NCI-H1417 treated with DMSO at 0.1 percent for 48 hours (cell line): ENCODE measurements around the gene MVB12A.

Source experiments
- DNase-seq: peaks from one replicate; lab custom pipeline; 2025; lab: John Stamatoyannopoulos, UW

Gene MVB12A

DNA sequence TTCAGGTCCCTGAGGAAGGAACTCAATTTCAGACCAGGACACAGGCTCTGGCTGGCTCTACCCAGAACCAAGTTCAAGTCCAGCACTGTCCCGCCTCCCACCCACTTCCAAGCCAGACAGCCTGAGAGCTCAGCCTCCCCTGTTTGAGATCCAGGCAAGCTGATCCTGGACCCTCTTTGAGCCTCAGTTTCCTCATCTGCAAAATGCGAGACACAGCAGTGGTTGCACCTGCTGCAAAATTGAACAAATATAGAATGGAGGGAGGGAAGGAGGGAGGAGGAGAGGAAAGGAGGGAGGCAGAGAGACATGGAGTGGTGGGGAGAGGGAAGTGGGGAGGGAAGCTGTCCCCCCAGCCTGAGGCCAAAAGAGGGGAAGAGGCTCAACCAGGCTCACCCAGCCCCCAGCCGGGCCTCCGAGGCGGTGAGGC, 27.9 kb downstream of the MVB12A start:
- DNase-seq = no peak

DNA sequence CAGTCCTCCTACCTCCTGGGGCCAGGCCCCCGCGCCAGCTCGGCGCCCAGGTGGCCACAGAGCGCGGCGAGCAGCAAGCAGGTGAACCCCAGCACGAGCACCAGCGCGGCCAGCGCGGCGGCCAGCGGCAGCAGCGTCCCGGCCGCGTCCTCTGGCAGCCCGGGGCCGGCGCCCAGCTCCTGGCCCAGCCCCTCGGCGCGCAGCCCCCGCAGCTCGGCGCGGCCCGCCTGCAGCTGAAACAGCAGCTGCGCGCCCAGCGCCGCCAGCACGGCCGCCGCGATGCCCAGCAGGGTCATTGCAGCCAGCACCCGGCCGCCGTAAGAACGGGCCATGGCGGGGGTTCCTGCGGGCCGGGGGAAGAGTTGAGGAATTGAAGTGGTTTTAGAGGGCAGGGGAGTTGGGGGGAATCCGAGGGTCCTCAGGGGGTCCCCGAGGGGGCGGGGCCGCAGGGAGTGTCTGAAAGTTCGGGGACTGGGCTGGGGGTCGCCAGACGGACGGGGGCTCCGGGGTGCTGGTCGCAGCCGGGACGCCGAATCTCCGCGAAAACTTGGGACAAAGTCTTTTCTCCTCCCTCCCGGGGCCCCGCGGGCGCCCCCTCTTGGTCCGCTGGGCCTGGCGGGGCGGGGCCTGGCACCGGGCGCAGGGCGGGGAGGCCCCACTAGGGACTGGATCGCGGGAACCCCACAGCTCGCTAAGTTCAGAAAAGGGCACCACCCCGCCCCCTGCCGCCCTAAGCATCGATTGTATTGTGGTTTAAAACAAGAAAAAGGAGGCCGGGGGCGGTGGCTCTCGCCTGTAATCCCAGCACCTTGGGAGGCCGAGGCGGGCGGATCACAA, 28.5 kb downstream of the MVB12A start, which contains the start of gene TMEM221:
TSS of gene TMEM221 (minus strand) at position 538 of the 837 bp plus-strand sequence. CDS start at position 332, 206 bp downstream.
- no peak for DNase-seq

DNA sequence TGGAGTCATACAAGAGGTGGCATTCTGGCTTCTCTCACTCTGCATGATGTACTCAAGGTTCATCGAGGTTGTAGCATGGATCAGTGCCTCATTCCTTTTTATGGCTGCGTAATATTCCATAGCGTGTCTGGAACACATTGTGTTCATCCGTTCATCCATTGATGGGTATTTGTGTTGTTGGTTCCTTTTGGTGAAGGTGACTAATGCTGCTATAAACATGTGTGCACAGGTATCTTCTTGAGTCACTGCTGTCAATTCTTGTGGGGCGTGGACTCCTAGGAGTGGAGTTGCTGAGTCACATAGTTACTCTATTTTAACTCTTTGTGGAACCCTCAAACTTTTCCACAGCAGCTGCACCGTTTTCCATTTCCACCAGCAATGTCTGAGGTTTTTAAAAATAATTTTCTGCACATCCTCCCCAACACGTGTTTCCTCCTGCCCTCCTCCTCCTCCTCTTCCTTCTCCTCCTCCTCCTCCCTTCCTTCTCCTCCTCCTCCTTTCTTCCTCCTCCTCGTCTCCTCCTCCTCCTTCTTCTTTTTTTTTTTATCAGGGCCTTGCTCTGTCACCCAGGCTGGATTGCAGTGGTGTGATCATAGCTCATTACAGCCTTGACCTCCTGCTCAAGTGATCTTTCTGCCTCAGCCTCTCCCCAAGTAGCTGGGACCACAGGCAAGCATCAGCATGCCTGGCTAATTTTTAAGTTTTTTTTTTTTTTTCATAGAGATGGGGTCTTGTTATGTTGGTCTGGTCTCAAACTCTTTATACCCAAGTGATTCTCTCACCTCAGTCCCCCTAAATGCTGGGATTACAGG, 30.6 kb downstream of the MVB12A start:
- no peak for DNase-seq

DNA sequence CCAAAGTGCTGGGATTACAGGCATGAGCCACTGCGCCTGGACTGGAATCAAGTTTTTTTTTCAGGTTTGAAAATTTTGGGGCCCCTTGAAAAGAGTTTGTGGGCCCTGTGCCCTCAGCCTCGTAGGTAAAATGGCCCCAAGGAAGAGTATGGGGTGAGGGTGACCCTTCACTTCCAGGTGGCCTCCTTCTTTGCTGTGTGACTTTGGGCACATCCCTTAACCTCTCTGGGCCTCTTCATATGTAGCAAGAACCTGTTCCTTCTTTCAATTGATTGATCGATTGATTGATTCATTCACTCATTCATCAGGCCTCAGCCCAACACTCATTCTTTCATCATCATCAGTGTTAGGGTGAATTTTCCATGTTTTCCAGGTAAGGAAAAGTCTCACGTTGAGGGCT, 32.0 kb downstream of the MVB12A start:
- no peak for DNase-seq

DNA sequence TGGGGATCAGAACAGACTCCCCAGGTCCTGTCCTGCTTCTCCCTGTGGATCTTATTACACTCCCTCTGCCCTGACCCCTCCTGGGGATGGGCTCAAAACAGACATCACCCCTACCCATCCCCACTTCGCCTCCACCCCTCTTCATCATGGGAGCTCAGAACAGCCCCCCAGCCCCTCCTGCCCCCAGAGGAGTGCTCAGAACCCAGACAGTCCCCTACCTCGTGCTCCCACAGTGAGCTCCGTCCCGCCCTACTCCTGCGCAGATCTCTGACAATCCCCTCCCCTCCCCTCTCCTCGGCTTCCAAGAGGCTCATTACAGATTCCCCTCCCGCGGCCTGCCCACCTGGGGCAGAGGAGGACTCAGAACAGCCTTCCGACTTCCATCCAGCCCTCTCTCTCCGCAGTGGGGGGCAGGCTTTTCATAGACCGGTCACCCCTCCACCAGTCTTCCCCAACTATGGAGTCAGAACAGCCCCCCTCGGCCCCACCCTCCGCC, 34.8 kb downstream of the MVB12A start:
- DNase-seq = no peak

DNA sequence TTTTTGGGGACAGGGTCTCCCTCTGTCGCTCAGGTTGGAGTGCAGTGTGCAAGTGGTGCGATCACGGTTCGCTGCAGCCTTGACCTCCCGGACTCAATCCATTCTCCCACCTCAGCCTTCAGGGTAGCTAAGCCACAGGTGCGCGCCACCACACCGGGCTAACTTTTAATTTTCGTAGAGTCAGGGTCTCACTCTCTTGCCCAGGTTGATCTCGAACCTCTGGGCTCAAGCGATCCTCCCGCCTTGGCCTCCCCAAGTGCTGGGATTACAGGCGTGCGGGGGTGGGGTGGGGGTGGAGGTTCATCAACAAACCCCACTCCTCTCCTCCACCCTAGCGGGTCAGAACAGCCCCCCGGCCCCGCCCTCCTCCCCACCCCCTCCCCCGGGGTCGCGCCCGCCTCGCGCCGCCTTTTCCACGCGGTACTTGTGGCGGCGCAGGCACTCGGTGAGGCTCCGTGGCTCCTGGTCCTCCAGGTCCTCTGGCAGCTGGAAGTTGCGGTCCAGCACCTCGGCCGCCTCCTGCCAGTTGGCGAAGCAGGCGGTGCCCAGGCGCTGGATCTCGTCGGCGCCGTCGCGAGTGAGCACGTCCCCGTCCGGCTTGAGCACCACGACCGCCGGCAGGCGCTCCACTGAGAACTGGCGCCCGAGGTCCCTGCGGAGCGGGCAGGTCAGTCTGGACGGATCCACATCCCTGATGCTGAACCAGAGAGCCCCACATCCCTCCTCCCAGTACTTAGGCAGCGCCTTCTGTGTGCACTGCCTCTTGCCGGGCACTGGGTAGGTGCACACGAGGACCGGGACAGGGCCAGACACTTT, 35.7 kb downstream of the MVB12A start:
- no peak for DNase-seq

DNA sequence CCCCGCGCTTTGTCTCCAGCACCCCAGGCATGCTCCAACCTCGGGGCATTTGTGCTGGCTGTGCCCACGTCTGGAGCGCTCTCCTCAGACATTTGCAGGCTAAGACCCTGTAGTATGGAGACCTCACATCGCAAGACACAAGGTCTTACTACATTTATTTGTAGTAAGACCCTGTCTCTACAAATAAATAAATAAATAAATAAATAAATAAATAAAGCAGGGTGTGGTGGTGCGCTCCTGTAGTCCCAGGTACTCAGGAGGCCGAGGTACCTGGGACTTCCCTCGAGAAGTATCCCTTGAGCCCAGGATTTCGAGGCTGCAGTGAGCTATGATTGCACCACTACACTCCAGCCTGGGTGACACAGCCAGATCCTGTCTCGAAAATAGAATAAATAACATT, 36.3 kb downstream of the MVB12A start:
- DNase-seq = no peak

DNA sequence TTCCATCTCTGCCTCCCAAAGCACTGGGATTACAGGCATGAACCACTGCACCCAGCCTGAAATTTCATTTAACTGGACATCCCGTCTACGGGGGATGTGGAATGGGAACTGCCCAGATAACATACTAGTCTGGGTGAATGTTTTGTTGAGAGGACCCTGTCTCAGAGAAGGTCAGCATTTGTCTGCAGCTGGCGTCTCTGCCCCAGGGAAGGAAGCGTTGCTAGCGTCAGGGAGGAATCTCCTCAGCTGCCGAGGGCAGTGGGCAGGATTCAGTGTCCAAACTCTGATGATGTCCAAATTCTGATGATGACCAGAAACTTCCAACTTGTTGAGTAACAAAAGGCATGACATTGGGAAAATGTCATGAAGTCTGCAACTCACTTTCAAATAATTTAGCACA, 37.8 kb downstream of the MVB12A start:
- DNase-seq = no peak

DNA sequence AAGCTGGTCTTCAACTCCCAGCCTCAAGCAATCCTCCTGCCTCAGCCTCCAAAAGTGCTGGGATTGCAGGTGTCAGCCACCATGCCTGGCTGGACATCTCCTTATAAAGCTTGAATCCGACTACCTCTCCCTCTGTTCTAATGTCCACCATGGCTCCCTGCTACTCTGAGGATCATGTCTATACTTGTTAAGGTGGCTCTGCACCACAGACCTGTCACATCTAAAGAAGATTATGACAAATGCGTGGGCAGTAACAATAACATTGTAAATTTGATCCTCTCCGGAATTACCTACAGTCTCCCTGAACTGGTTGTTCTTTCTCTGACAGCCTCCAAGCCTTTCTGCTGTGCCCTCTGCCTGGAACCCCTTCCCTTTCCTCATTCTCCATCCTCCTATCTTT, 39.1 kb downstream of the MVB12A start:
- no peak for DNase-seq

DNA sequence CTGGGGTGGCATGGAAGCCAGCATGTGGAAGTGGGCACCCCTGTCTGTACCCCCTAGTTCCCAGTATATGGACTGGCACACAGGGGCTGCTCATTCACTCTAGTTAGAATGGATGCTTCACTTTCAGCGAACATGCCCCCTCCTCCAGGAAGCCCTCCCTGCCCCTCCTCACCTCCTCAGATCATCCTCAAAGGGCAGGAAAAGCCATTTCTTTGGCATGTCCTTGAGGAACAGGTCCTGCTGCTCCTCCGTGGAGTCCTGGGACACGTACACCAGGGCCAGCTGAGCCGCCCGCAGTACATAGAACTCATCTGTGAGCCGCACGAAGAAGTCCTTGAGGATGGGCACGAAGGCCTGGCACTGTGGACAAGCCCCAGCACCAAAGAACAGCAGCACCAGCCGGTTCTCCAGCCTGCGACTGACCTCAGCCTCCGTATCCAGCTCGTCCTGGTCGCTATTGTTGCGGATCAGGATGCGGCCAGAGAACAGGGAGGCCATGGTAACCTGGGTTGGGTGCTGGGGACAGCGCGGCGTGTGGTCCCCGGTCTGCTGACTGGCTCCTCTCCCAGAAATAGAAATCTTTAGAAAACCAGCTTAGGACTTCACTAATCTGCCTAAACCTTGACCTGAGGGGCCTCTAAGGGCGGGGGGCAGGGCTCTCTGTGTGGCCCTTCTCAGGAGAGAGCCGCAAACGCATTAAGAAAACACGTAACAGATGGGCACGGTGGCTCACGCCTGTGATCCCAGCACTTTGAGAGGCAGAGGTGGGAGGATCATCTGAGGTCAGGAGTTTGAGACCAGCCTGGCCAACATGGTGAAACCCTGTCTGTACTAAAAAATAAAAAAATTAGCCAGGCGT, 40.8 kb downstream of the MVB12A start, which contains the start of gene NXNL1:
TSS of gene NXNL1 (minus strand) at position 555 of the 859 bp plus-strand sequence. CDS start at position 498, 57 bp downstream.
- no peak for DNase-seq

DNA sequence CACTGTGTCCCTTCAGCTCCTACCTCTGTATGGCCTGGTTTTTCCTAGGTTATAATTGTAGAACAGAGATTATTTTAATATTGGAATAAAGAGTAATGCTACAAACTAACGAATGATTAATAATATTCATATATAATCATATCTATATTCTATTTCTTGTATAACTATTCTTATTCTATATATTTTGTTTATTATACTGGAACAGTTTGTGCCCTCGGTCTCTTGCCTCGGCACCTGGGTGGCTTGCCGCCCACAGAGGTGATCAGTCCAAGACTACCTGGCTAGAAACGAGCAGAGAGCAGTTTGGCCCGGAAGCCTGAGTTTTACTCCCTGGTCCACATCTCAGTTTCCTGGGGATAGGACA, 46.6 kb downstream of the MVB12A start:
- no peak for DNase-seq

DNA sequence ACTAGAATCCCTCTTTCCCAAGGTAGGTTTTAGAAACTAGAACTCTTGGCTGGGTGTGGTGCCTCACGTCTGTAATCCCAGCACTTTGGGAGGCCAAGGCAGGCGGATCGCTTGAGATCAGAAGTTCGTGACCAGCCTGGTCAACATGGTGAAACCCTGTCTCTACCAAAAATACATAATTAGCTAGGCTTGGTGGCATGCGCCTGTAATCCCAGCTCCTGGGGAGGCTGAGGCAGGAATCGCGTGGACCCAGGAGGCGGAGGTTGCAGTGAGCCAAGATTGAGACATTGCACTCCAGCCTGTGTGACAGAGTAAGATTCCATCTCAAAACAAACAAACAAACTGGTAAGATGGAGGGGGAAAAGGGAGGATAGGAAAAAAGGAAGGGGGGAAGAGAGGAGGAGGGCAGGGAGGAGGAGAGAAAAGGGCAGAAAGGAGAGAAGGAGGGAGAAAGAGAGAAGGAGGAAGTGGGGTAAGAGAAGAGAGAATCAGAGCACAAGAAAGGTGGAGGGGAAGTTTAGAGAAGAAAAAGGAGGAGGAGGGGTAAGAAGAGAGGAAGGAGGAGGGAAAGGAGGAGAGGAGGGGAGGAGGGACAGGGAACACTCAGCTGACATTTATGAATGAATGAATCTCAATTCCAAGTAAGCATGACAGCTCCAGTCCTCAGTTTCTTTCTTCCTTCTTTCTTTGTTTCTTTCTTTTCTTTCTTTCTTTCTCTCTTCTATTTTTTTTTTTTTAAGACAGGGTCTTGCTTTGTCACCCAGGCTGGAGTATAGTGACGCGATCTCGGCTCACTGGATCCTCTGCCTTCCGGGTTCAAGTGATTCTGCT, 47.8 kb downstream of the MVB12A start:
- DNase-seq = no peak

DNA sequence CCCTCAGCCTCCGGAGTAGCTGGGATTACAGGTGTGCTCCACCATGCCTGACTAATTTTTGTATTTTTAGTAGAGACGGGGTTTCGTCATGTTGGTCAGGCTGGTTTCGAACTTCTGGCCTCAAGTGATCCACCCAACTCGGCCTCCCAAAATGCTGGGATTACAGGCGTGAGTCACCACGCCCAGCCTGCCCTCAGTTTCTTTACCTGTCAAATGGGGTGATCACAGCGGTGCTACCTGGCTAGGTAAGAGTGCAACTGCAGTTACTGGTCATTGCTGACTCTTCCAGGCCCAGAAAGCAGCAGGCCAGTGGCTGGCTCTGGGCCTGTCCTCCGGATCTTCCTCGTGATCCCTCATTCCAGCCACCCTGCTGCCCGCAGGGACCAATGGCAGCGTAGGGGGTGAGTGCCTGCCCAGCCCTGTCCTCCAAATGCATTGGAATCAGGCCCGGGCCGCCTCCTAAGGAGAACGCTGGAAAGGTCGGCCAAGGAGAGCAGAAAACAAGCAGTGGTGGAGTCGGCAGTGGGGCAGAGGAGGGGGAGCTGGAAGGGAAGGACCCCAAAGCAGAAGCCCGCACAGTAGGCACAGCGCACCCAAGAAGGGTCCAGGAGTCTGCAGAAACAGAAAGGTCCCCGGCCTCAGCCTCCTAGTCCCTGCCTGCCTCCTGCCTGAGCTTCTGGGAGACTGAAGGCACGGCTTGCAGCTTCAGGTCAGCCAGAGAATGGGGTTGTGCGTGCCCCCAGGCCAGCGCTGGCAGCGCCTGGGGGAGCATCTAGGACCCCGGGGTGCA, 48.6 kb downstream of the MVB12A start:
- DNase-seq = no peak

DNA sequence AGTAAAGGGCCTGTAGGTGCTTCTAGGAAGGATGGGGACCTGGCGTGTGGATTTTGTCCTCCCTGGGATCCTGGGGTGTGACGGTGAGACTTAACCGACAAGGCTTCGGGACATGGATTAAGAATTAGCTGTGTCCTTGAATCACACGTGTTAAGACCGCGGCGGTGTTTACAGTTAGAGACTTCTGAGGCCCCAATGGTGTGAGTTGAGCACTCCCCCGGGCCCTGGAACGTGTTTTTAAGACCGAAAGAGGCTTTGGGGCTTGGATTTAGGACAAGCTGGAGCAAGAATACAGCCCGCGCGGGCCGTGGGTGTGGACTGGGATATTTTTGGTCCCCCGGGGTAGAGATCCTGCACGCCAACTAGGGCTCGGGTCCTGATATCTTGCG, 49.2 kb downstream of the MVB12A start:
- no peak for DNase-seq

DNA sequence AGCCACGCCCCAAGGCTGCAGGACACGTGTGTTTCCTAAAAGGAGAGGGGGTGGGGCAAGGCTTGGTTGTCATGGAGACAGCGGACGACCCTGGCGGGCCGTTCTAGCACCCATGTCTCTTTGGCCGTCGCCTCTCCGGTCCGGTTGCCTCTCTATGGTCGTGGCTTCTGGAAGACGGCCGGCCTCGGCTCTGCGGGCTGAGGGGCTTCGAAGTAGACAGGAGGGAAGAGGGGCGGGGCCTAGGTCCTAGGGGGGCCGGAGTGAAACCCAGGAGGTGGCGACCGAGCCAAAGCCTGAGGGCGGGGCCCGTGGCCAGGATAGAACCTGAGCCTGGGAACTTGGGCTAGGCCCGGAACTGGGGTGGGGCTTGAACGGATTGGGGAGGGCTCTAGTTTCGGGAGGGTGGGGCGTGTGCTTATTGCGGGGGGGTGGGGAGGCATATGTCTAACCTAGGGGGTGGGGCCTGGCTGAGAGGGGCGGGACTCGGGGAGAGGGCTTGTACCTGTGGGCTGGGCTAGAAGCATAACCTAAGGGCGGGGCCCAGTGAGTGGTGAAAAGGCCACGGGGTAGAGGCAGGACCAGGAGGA, 49.7 kb downstream of the MVB12A start:
- DNase-seq = no peak

DNA sequence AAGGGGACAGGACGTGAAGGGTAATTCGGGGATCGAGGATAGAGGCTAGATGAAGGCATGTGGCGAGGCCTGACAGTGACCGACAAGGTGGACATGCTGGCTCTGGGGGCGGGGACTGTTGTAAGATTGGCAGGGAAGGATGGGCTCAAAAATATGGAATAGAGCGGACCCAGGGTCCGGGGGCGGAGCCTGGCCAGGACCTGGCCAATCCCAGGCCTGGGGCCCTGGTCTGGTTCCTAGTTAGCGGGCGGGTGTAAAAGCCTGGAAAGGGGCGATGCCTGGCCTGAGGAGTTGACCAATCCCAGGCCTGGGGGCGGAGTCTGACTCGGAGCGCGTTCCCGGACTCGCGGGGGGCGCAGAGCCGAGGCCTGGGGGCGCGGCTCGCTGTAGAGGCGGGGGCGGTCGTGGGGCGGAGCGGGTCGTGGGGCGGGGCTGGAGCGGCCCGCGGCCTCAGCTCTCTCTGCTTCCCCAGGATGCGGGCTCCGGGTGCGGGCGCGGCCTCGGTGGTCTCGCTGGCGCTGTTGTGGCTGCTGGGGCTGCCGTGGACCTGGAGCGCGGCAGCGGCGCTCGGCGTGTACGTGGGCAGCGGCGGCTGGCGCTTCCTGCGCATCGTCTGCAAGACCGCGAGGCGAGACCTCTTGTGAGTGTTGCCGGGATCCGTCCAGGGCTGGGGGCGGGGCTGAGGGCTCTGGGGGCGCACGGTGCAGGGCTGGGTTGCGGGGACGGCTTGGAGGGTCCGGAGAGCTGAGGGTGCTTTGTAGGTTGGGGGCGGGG, 50.4 kb downstream of the MVB12A start, which contains the start of gene SLC27A1:
TSS of gene SLC27A1 (plus strand) at position 457 of the 774 bp plus-strand sequence. CDS start at position 474, 17 bp downstream.
- peak; percentile 85 for DNase-seq

DNA sequence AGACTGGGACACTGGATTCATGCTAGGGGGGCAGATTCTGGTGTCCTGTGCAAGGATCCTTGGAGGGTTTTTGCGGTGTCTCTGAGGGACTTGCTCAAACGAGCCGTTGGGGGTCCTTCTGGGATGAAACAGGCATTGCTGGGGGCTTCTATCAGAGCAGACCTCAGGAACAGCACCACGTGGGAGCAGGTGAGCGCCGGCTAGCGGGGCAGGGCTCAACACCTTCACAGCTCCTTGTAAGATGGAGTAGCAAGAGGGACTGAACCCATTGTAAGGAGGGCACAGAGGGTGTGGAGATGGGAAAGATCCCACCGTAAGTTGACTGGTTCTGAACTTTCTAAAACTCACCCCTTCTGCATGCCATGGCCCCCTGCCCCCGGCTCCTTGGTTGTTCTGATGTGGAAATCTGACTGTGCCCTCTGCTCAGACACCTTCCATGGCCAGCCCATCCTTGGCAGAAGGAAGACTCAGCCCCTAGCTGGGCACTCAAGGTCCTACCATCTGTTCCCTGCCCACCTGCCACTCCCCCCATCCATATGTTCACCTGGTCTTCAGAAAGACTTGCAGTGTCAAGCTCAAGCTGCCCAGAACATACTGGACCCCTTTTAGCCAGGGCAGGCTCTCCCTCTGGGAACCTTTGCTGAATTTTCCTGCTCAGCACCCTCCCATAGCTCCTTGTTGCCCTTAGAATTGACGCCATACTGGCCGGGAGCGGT, 51.7 kb downstream of the MVB12A start:
- no peak for DNase-seq
